ENCODE results near the gene DLG2.
"Not testable (repeated sequence)": the region's sequence is repeated elsewhere in the genome, so short reads cannot be mapped to it uniquely, and the experiment has no call there.

The DLG2 gene

GRCh38 chr11:84840201-84840600 is 786.9 kb downstream of the DLG2 start:
- not testable (repeated sequence) for H3K4me3 ChIP-seq (ENCODE audit: low read depth, low read length); DNase-seq (ENCODE audit: low read depth)

- no peak overlapping the region for H3K4me3 ChIP-seq (ENCODE audit: low read depth, low read length)
Measured at GRCh38 chr11:84837402-84838069, 789.6 kb downstream of the DLG2 start.

GRCh38 chr11:84836371-84836770 is 790.8 kb downstream of the DLG2 start:
- DNase-seq (ENCODE audit: low read depth), result no peak
- no peak overlapping the region for H3K4me3 ChIP-seq (ENCODE audit: low read depth, low read length)

More at GRCh38 chr11:84837402-84838069, 789.6 kb downstream of the DLG2 start:
- DNase-seq (ENCODE audit: low read depth), result no peak

GRCh38 chr11:84833488-84834088 is 793.6 kb downstream of the DLG2 start:
- DNase-seq (ENCODE audit: low read depth), result no peak

GRCh38 chr11:84830372-84830771 is 796.8 kb downstream of the DLG2 start:
- H3K4me3 ChIP-seq (ENCODE audit: low read depth, low read length), result no peak overlapping the region
- DNase-seq (ENCODE audit: low read depth), result no peak

More at GRCh38 chr11:84833488-84834088, 793.6 kb downstream of the DLG2 start:
- H3K4me3 ChIP-seq (ENCODE audit: low read depth, low read length), result no peak overlapping the region

GRCh38 chr11:84829162-84829561 is 798.0 kb downstream of the DLG2 start:
- DNase-seq (ENCODE audit: low read depth), result no peak
- H3K4me3 ChIP-seq (ENCODE audit: low read depth, low read length), result no peak overlapping the region

GRCh38 chr11:84828616-84829015 is 798.5 kb downstream of the DLG2 start:
- no peak overlapping the region for H3K4me3 ChIP-seq (ENCODE audit: low read depth, low read length)

GRCh38 chr11:84825106-84825660 is 802.0 kb downstream of the DLG2 start:
- no peak for DNase-seq (ENCODE audit: low read depth)
- H3K4me3 ChIP-seq (ENCODE audit: low read depth, low read length), result no peak overlapping the region

More at GRCh38 chr11:84828616-84829015, 798.5 kb downstream of the DLG2 start:
- no peak for DNase-seq (ENCODE audit: low read depth)

- no peak overlapping the region for H3K4me3 ChIP-seq (ENCODE audit: low read depth, low read length)
- DNase-seq (ENCODE audit: low read depth), result no peak
Measured at GRCh38 chr11:84824624-84825023, 802.5 kb downstream of the DLG2 start.

GRCh38 chr11:84819537-84819936 is 807.6 kb downstream of the DLG2 start:
- no peak overlapping the region for H3K4me3 ChIP-seq (ENCODE audit: low read depth, low read length)
- no peak for DNase-seq (ENCODE audit: low read depth)

- no peak for DNase-seq (ENCODE audit: low read depth)
- H3K4me3 ChIP-seq (ENCODE audit: low read depth, low read length), result no peak overlapping the region
Measured at GRCh38 chr11:84819128-84819527, 808.0 kb downstream of the DLG2 start.

- peak; percentile 41 for DNase-seq (ENCODE audit: low read depth)
- no peak overlapping the region for H3K4me3 ChIP-seq (ENCODE audit: low read depth, low read length)
Measured at GRCh38 chr11:84817998-84818397, 809.1 kb downstream of the DLG2 start.

- no peak for DNase-seq (ENCODE audit: low read depth)
- no peak overlapping the region for H3K4me3 ChIP-seq (ENCODE audit: low read depth, low read length)
Measured at GRCh38 chr11:84812471-84812969, 814.6 kb downstream of the DLG2 start.

GRCh38 chr11:84806354-84806753 is 820.8 kb downstream of the DLG2 start:
- H3K4me3 ChIP-seq (ENCODE audit: low read depth, low read length), result no peak overlapping the region
- no peak for DNase-seq (ENCODE audit: low read depth)

GRCh38 chr11:84804041-84804440 is 823.1 kb downstream of the DLG2 start:
- no peak for DNase-seq (ENCODE audit: low read depth)
- H3K4me3 ChIP-seq (ENCODE audit: low read depth, low read length), result no peak overlapping the region

GRCh38 chr11:84800755-84801346 is 826.3 kb downstream of the DLG2 start:
- DNase-seq (ENCODE audit: low read depth), result no peak
- H3K4me3 ChIP-seq (ENCODE audit: low read depth, low read length), result no peak overlapping the region

- H3K4me3 ChIP-seq (ENCODE audit: low read depth, low read length), result no peak overlapping the region
- DNase-seq (ENCODE audit: low read depth), result no peak
Measured at GRCh38 chr11:84799112-84799511, 828.0 kb downstream of the DLG2 start.

- DNase-seq (ENCODE audit: low read depth), result no peak
- H3K4me3 ChIP-seq (ENCODE audit: low read depth, low read length), result no peak overlapping the region
Measured at GRCh38 chr11:84795698-84796097, 831.4 kb downstream of the DLG2 start.

- no peak overlapping the region for H3K4me3 ChIP-seq (ENCODE audit: low read depth, low read length)
- no peak for DNase-seq (ENCODE audit: low read depth)
Measured at GRCh38 chr11:84794663-84795443, 832.3 kb downstream of the DLG2 start.

- no peak overlapping the region for H3K4me3 ChIP-seq (ENCODE audit: low read depth, low read length)
- no peak for DNase-seq (ENCODE audit: low read depth)
Measured at GRCh38 chr11:84793318-84793717, 833.8 kb downstream of the DLG2 start.
